Osteoblast (primary cell): ENCODE measurements around the gene SAMD10. TPM values are rescaled to one million over a fixed set of nuclear protein-coding genes. Genes with fewer than 3 reads are reported as not detected.

Experiments used
- DNase-seq: peaks from one replicate; pipeline ENCODE4 v3.0.0; 2011; ENCODE audit warnings: low spot score, mixed read lengths; ENCODE audit not compliant: insufficient read length; ENCODE audit errors: missing footprints
- H2AFZ ChIP-seq: 2 replicates; pipeline ENCODE4 v1.6.0; 2011; ENCODE audit warnings: mild to moderate bottlenecking, low read length
- H3K27ac ChIP-seq: 2 replicates; pipeline ENCODE4 v1.5.1; 2011; ENCODE audit warnings: mild to moderate bottlenecking, low read depth, low read length, moderate library complexity
- H3K27me3 ChIP-seq: 2 replicates; pipeline ENCODE4 v1.6.0; 2012; ENCODE audit warnings: mild to moderate bottlenecking, control low read depth, inconsistent platforms, low read length, moderate library complexity; ENCODE audit not compliant: insufficient read depth
- H3K36me3 ChIP-seq: 2 replicates; pipeline ENCODE4 v1.5.1; 2011; ENCODE audit warnings: mild to moderate bottlenecking, low read length, control low read depth, moderate library complexity; ENCODE audit not compliant: insufficient read depth
- H3K4me1 ChIP-seq: 2 replicates; pipeline ENCODE4 v1.5.1; 2011; ENCODE audit warnings: mild to moderate bottlenecking, low read length, control low read depth, moderate library complexity; ENCODE audit not compliant: insufficient read depth
- H3K4me2 ChIP-seq: 2 replicates; pipeline ENCODE4 v1.6.0; 2011; ENCODE audit warnings: mild to moderate bottlenecking, low read length; ENCODE audit not compliant: insufficient read depth
- H3K4me3 ChIP-seq: fragments of 200-600 bp; sonication (generic); 3 replicates; pipeline ENCODE4 v1.5.1; 2012; ENCODE audit warnings: mild to moderate bottlenecking, low read length, inconsistent platforms; ENCODE audit not compliant: insufficient read depth
- H3K79me2 ChIP-seq: 2 replicates; pipeline ENCODE4 v1.6.0; 2012; ENCODE audit warnings: mild to moderate bottlenecking, low read length, control low read depth, inconsistent platforms; ENCODE audit not compliant: insufficient read depth
- H3K9me3 ChIP-seq: 2 replicates; pipeline ENCODE4 v1.5.1; 2011; ENCODE audit warnings: low read depth, low read length, control low read depth
- H4K20me1 ChIP-seq: 2 replicates; pipeline ENCODE4 v1.6.0; 2012; ENCODE audit warnings: mild to moderate bottlenecking, low read length, control low read depth; ENCODE audit not compliant: insufficient read depth
- total RNA-seq: library from RNA; depleted of rRNA; stranded (reverse); fragments of >200 nt; gene quantifications from 2 replicates; pipeline ENCODE4 v1.2.3, GENCODE V29; 2012
- TF ChIP-seq, protein P1 (sequence below): IDR thresholded peaks from 2 replicates; pipeline ENCODE4 v1.5.1; 2011; ENCODE audit warnings: mild to moderate bottlenecking, low read depth, low read length, moderate library complexity; ENCODE audit errors: extremely low read depth

SAMD10 gene
- total RNA-seq, 1 donor, result 1.4 TPM

DNA sequence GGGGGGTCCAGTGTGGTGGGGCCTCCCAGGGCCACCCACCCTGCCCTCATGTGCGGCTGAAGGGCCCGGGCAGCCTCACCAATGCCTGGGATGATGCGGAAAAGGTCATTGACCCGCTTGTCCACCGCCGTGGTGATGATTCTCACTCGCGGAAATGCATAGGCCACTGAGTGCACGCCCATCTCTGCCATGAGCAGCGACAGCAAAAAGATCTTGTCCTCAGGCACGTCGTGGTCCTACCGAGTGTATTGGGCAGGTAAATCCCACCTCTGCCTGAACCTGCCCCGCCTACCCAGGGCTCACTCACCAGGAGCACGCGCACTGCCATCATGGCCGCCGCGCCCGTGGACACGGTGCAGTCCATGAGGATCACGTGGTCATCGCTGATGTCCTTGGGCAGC lies 39.4 kb downstream of the SAMD10 start:
- TF ChIP-seq, protein P1, sequence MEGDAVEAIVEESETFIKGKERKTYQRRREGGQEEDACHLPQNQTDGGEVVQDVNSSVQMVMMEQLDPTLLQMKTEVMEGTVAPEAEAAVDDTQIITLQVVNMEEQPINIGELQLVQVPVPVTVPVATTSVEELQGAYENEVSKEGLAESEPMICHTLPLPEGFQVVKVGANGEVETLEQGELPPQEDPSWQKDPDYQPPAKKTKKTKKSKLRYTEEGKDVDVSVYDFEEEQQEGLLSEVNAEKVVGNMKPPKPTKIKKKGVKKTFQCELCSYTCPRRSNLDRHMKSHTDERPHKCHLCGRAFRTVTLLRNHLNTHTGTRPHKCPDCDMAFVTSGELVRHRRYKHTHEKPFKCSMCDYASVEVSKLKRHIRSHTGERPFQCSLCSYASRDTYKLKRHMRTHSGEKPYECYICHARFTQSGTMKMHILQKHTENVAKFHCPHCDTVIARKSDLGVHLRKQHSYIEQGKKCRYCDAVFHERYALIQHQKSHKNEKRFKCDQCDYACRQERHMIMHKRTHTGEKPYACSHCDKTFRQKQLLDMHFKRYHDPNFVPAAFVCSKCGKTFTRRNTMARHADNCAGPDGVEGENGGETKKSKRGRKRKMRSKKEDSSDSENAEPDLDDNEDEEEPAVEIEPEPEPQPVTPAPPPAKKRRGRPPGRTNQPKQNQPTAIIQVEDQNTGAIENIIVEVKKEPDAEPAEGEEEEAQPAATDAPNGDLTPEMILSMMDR, result no peak
- no peak overlapping the region for H3K4me2 ChIP-seq
- peaks cover 30% of the 10 kb centered on the region for H3K36me3 ChIP-seq
- H3K4me3 ChIP-seq, result no peak overlapping the region
- H3K4me1 ChIP-seq, result no peaks in the 10 kb centered on the region
- H3K79me2 ChIP-seq, result peaks cover 37% of the 10 kb centered on the region
- no peaks in the 10 kb centered on the region for H3K27me3 ChIP-seq
- H3K9me3 ChIP-seq, result no peaks in the 10 kb centered on the region
- H3K27ac ChIP-seq, result no peak overlapping the region
- H2AFZ ChIP-seq, result no peak overlapping the region
- peaks cover 54% of the 10 kb centered on the region for H4K20me1 ChIP-seq
- DNase-seq, result peak; percentile 69

DNA sequence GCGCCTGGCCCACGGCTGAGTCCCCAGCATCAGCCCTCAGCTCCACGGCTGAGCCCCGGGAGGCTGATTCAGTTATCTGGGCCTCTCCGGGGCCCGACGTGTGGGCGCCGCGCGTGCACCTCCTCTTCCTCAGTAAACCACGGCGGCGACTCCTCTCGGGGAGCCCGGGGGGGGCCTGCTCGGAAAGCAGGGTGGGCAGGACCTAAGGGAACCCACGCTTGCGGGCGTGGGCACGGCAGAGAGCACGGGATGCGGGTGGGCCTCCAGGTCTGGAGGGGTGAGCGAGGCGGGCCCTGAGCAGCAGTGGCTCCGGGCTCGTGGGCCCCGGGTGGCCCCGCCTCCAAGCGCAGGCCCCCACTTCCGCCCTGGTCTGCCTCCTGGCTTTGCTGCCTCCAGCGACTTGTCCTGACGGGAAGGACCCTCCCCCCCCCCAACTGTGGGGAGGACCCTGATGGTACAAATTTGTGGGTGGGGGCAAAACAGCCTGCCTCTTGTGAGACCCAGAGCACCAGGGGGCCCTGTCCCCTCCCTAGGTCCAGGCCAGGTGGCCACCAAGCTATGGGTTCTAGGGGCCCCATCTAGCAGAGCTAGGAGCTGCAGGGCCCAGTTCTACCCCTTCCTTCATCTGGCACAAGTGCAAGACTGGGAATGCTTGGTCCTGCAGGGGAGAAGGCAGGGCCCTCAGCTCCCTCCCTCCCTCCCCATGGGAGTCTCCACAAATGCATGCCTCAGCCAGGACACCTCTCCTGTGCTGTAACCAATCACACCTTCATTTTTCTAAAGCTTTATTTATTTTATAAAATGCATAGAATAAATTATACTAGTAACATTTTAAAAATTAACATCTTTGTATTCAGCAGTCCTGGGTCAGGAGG lies 40.1 kb downstream of the SAMD10 start:
- no peaks in the 10 kb centered on the region for H3K4me1 ChIP-seq
- DNase-seq, result peak; percentile 83
- peaks cover 41% of the 10 kb centered on the region for H3K79me2 ChIP-seq
- H2AFZ ChIP-seq, result no peak overlapping the region
- H3K36me3 ChIP-seq, result peaks cover 36% of the 10 kb centered on the region
- no peaks in the 10 kb centered on the region for H3K9me3 ChIP-seq
- no peak overlapping the region for H3K4me3 ChIP-seq
- TF ChIP-seq, protein P1, result no peak
- peaks cover 55% of the 10 kb centered on the region for H4K20me1 ChIP-seq
- no peak overlapping the region for H3K27ac ChIP-seq
- no peak overlapping the region for H3K4me2 ChIP-seq
- no peaks in the 10 kb centered on the region for H3K27me3 ChIP-seq

DNA sequence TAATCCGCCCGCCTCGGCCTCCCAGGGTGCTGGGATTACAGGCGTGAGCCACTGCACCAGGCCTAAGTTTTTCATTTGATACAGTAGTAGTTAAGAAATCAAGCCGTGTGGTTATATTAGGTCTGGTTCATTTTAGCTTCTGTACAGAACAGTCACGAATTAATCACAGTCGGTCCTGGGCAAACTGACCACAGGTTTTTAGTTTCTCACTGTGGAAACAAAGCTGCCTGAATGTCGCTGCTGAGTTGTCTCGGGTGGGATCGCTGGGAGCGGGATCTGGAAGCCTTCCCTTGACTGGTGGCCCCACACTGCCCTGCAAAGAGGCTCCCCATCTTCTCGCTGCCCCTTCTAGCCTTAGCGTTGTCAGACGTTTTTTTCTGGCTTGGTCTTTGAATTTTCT lies 41.8 kb downstream of the SAMD10 start:
- no peak overlapping the region for H3K4me2 ChIP-seq
- peaks cover 52% of the 10 kb centered on the region for H4K20me1 ChIP-seq
- H3K79me2 ChIP-seq, result peaks cover 52% of the 10 kb centered on the region
- H3K4me3 ChIP-seq, result no peak overlapping the region
- H3K4me1 ChIP-seq, result no peaks in the 10 kb centered on the region
- peak; percentile 80 for DNase-seq
- H3K27me3 ChIP-seq, result no peaks in the 10 kb centered on the region
- TF ChIP-seq, protein P1, result no peak
- H3K36me3 ChIP-seq, result peaks cover 39% of the 10 kb centered on the region
- no peak overlapping the region for H3K27ac ChIP-seq
- no peaks in the 10 kb centered on the region for H3K9me3 ChIP-seq
- no peak overlapping the region for H2AFZ ChIP-seq

DNA sequence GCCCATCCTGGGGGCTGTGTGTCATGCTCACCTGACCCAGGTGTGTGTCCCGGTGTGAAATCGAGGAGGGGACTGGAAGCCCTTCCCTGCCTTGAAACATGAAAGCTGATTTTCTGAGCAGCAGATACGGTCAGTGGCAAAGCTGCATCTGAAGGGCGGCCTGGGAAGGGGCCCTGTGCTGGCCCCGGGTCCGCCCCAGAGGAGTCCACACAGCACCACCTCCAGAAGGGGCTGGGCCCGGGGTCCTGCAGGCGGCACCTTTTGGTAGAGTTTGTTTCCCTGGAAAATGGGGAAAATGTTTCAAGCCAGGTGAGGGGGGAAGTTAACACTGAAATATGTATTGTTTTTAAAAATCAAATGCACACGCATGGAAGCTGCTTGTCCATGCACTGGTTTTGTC lies 44.0 kb downstream of the SAMD10 start:
- H2AFZ ChIP-seq, result no peak overlapping the region
- peak; percentile 68 for DNase-seq
- no peak overlapping the region for H3K27ac ChIP-seq
- peaks cover 53% of the 10 kb centered on the region for H3K36me3 ChIP-seq
- H3K4me1 ChIP-seq, result no peaks in the 10 kb centered on the region
- peaks cover 55% of the 10 kb centered on the region for H4K20me1 ChIP-seq
- peaks cover 65% of the 10 kb centered on the region for H3K79me2 ChIP-seq
- no peaks in the 10 kb centered on the region for H3K9me3 ChIP-seq
- no peak overlapping the region for H3K4me3 ChIP-seq
- H3K4me2 ChIP-seq, result no peak overlapping the region
- TF ChIP-seq, protein P1, result no peak
- H3K27me3 ChIP-seq, result no peaks in the 10 kb centered on the region
